Nephron (organoid): Measurements from ENCODE around the gene FRZB.

Experiments
- H3K27ac Mint-ChIP-seq, 3 experiments: 2 replicates each; pipeline ENCODE4 v1.8.0; 2020; ENCODE audit warnings: mixed read lengths in 3 of 3, mild to moderate bottlenecking in 2 of 3, moderate library complexity in 1 of 3
- H3K27me3 Mint-ChIP-seq: 2 replicates; pipeline ENCODE4 v1.8.0; 2021; ENCODE audit warnings: low read depth, mild to moderate bottlenecking, moderate library complexity, mixed read lengths
- H3K36me3 Mint-ChIP-seq: 2 replicates; pipeline ENCODE4 v1.8.0; 2020; ENCODE audit warnings: low read depth, mixed read lengths
- H3K4me1 Mint-ChIP-seq: 2 replicates; pipeline ENCODE4 v1.8.0; 2020; ENCODE audit warnings: mixed read lengths
- H3K4me3 Mint-ChIP-seq, 3 experiments: 2 replicates each; pipeline ENCODE4 v1.8.0; 2020; ENCODE audit warnings: mild to moderate bottlenecking in 3 of 3, mixed read lengths in 3 of 3, moderate library complexity in 2 of 3
- H3K9me3 Mint-ChIP-seq: 2 replicates; pipeline ENCODE4 v1.8.0; 2020; ENCODE audit warnings: mixed read lengths
- CTCF ChIP-seq, 3 experiments: fragments of 200-600 bp; sonication (generic); IDR thresholded peaks; one replicate each; pipeline ENCODE4 v1.5.0; 2021; ENCODE audit warnings: antibody characterized with exemption in 3 of 3; ENCODE audit not compliant: unreplicated experiment in 3 of 3

FRZB gene

DNA sequence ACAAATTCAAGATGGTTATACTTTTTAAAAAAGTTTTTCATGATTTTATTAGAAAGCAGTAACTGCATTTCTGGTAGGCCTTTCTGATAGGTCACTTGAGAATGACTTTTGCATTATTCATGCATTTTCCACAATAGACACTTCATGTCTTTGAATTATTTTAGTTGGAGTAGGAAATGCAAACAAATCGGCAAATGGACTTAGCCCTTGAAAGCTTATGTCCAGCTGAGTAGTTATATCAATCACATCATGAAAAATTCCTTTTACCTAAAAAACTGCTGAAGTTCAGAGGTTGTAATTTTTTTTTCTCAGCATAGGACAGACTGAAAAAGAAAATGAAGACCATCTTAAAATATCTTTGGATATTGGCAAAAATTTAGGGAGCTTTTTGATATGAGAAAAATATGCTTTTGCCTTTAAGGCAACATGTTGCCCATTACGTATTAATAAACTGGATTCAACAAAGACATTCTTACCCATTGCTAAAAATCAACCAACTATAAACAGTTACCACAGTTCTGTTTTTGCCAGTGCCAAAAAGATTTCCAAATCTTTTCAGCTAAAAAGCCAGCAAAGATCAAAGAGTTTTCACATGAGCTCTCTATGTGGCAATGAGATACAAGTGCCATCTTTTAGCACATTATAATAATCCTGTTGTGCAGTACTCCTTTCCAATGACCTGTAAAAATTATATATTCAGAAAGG, 45.5 kb upstream of the FRZB start:
- no peak for TF ChIP-seq CTCF (IDR thresholded peaks at IDR 0.05; ENCODE audit: unreplicated experiment in 3 of 3)
- Mint-ChIP-seq H3K4me1 (peaks cover 21% of the 10 kb centered on the region), H3K27me3 (no peaks in the 10 kb centered on the region), H3K9me3 (no peaks in the 10 kb centered on the region), H3K27ac (peak overlapping the region in 1 of 3 experiments; percentile 94), H3K36me3 (peaks cover 72% of the 10 kb centered on the region), H3K4me3 (no peak overlapping the region)

- Mint-ChIP-seq H3K9me3 (no peaks in the 10 kb centered on the region), H3K27me3 (no peaks in the 10 kb centered on the region), H3K36me3 (peaks cover 64% of the 10 kb centered on the region), H3K4me1 (peaks cover 23% of the 10 kb centered on the region), H3K27ac (peak overlapping the region in 1 of 3 experiments; percentile 71), H3K4me3 (no peak overlapping the region)
- TF ChIP-seq CTCF (IDR thresholded peaks at IDR 0.05; ENCODE audit: unreplicated experiment in 3 of 3) = no peak
Measured at GRCh38 chr2:182910965-182911364, 44.5 kb upstream of the FRZB start.

DNA sequence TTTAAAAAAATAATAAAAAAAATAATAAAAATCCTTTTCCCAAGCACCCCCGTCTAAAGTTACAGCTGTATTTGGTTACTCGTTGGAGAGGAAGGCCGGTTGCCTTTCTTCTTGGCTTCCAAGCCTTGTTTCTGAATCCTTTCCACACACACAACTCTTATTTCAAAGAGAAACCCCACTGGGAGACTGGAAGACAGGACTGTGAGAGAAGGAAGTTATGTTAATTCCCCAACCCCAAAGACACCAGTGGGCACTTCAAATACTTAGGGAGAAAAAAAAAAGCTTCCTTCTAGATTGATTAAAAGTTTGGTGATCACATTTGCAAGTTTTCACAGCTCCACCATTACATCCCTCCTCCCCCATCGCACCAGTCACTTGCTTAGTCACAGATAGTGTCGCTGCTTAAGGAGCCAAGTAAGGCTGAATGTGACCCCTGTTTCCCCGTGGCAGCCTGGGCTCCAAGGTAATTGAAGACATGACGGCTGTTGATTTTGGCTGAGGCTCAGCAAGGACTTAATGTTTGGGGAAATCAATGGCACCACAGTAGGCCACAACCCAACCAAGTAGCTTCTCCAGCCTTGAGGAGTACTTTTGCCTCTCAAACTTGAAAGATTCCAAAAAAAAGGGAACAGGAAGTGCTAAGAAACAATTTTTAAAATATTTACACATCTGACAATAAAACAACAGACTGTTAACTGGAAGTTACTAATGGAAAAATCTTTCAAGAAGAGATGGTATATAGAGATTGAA, 40.8 kb upstream of the FRZB start:
- TF ChIP-seq CTCF (IDR thresholded peaks at IDR 0.05; ENCODE audit: unreplicated experiment in 3 of 3) = no peak
- no peaks in the 10 kb centered on the region for H3K9me3 Mint-ChIP-seq
- H3K36me3 Mint-ChIP-seq = peaks cover 38% of the 10 kb centered on the region
- H3K27ac Mint-ChIP-seq = peak overlapping the region; percentile 31 to 76 (median 32)
- no peaks in the 10 kb centered on the region for H3K27me3 Mint-ChIP-seq
- no peak overlapping the region for H3K4me3 Mint-ChIP-seq
- peaks cover 13% of the 10 kb centered on the region for H3K4me1 Mint-ChIP-seq

GRCh38 chr2:182906454-182906853, 40.0 kb upstream of the FRZB start:
- Mint-ChIP-seq H3K36me3 (peaks cover 34% of the 10 kb centered on the region), H3K27me3 (no peaks in the 10 kb centered on the region), H3K4me3 (no peak overlapping the region), H3K27ac (no peak overlapping the region), H3K4me1 (peaks cover 13% of the 10 kb centered on the region), H3K9me3 (no peaks in the 10 kb centered on the region)
- no peak for TF ChIP-seq CTCF (IDR thresholded peaks at IDR 0.05; ENCODE audit: unreplicated experiment in 3 of 3)

DNA sequence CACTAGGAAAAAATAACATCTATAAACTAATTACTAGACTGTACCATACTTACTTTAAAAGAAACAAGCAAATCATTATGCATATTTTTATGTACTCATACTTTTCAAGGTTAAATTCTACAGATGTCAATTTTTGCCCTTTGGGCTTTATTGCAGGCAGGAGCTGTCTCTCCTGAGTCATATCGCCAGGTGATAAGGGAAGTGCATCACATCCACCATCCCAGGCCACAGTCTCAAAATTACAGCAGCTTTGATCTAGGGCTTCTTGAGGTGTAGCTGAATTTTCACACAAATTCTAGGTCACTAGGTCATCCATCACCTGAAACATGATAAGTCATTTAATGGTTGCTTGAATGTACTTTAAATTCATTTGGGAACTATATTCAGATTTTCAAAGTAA, 38.4 kb upstream of the FRZB start:
- Mint-ChIP-seq H3K36me3 (peaks cover 24% of the 10 kb centered on the region), H3K4me1 (peaks cover 13% of the 10 kb centered on the region), H3K27ac (no peak overlapping the region), H3K9me3 (no peaks in the 10 kb centered on the region), H3K4me3 (no peak overlapping the region), H3K27me3 (no peaks in the 10 kb centered on the region)
- TF ChIP-seq CTCF (IDR thresholded peaks at IDR 0.05; ENCODE audit: unreplicated experiment in 3 of 3) = no peak
